HG03025 (cell line): ENCODE results near the gene PDE5A.
A peak's percentile ranks its signal among the peaks of the same experiment; 100 is the strongest.
"Not testable (repeated sequence)": the region's sequence is repeated elsewhere in the genome, so short reads cannot be mapped to it uniquely, and the experiment has no call there.

Source experiments
- ATAC-seq: cut with Tn5 transposase; IDR thresholded peaks from one replicate; pipeline ENCODE4 v1.9.1; 2021; ENCODE audit warnings: mild to moderate bottlenecking, moderate library complexity; ENCODE audit not compliant: unreplicated experiment, low FRiP score

The PDE5A gene

GRCh38 chr4:119628281-119629141 lies at the start of gene PDE5A:
PDE5A (minus strand) TSS chr4:119628804; CDS start chr4:119628671, 133 bp downstream.
- ATAC-seq: peak; percentile 92

DNA sequence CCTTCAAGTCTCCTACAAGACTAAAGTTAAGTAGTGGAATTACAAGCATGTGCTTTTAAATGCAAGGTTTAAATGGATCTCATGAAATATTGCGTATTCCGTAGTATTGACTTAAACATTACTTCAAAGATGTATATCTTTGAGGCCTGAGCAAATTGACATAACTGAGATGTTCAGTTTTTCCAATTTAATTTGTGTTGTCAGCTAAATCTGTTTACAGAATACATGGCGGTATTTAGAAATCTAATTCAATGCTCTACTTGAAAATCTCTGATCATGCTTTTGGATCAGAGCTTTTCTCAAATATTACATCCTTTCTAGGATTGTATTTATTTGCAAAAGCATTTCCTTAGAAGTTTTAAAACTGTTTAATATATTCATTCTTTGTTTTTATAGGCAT lies 47.5 kb upstream of the PDE5A start:
- no peak for ATAC-seq

DNA sequence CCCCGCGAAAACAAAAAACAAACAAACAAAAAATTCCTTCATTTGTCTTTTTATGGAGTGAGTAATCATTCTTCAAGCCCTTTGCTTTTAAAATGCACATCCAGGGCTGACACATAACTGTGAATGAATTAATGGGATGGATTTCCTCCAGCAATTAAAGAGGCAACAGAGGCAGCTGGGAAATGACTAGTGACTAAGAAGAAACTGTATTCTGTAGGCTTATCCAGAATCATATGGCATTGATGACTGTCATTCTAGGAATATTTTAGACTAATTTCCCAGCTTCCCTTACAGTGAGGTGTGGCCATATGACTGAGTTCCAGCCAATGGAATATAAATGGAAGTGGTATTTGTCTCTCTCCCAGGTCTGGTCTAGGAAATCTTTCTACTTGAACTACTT lies 46.8 kb upstream of the PDE5A start:
- no peak for ATAC-seq

- no peak for ATAC-seq
Measured at GRCh38 chr4:119672938-119673337, 44.3 kb upstream of the PDE5A start.

- ATAC-seq: no peak
Measured at GRCh38 chr4:119672086-119672485, 43.5 kb upstream of the PDE5A start.

DNA sequence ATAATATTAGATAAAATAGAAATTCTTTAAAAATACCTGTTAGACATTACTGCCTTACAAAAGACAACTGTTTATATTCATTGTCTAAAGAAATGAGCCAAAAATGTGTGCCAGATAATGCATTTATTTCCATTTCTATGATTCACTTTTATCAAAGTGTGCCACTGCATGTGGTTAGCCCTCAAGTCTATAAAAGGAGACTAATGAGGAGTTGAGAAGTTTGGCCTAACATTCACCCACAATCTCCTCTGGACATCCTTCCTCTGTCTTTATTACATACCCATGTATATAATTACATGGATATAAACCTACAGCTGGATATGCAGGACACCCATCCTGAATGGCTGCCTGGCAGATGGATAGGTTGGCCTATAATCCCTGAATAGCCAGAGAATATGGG lies 42.6 kb upstream of the PDE5A start:
- no peak for ATAC-seq

DNA sequence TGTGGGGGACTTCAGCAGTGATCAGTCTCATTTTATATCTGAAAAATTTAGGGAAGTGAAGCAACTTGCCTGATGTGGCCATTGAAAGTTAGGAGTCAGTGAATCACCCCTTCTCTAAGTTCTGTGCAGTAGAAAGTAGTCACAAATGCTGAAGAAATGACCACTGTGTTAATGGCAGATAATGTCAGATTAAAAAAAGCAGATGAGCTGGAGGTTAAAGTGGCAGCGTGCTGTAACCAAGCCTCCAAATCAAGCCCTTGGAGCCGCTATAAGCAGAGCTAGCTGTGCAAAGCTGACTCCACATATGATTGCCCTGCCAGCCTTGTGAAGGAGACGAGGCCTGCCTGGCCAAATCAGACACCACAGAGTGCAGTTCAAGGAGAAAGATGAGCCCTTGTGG lies 39.2 kb upstream of the PDE5A start:
- no peak for ATAC-seq

DNA sequence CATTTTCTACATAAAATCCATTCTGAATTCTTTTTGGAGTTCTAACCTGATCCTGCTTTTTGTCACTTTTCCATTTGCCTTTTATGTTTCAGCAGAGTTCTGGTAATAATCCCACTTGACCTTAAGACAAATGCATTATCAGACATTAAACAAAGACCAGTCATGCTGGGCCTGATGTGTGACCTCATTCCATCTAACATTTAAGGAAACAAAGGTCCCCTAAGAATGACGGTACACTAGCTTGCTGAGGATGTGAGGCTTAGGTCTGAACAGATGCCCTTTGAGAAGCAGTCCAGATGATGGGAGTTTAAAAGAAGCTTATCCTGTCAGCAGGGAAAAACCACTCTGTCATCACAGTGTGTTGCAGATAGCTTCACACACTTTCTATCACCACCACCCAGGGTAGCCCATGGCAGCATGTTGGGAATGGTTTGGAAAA lies 38.1 kb upstream of the PDE5A start:
- no peak for ATAC-seq

DNA sequence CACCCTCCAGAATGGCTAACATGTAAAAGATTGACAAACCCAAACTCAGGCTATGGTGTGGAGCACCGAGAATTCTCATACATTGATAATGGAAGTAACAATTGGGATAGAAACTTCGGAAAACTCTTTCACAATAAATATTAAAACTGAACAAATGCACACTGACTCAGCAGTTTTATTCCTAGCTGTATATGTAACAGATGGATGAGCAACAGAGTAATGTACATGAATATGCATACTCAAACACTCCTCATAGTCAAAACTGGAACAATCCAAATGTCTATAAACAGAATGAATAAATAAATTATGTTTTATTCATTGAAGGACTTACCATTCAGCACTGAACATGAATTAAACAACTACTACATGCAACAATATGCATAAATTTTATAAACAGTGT lies 37.1 kb upstream of the PDE5A start:
- ATAC-seq: no peak

GRCh38 chr4:119664168-119664907 lies 35.7 kb upstream of the PDE5A start:
- no peak for ATAC-seq

DNA sequence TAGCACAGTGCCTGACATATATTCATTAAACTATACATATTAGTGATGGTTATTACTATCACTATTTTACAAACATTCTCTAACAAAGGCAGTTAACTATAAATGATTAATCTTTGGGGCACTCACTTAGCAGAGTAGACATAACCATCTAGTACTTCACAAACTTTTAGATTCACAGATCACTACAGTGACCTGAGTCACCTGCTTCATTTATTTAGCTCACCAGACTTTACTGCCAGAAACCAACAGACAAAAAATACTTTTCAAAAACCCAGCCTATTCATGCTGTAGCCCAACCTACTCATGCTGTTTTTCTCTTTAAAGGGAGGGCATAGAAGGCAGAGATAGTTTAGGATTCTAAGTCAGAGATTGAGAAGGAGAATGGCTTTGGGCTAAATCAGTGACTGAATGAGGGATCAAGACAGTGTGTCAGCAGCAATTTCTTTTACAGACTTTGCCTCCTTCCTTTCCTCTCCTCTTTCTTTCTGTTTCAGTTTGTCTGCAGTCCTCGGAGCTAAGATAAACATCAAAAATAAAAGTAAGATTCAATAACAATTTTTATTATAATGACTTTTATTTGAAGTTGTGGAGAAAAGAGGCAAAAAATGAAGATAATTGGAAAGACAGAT lies 34.7 kb upstream of the PDE5A start:
- no peak for ATAC-seq

DNA sequence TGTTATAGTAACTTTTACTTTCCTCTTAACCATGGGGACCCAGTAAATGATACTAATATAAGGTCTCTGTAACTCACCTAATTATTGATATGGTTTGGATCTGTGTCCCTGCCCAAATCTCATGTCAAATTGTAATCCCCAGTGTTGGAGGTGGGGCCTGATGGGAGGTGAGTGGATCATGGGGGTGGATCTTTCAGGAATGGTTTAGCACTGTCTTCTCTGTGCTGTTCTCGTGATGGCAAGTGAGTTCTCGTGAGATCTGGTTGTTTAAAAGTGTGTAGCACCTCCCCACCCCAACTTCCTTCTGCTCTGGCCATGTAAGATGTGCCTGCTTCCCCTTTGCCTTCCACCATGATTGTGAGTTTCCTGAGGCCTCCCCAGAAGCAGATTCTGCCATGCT lies 34.0 kb upstream of the PDE5A start:
- ATAC-seq: not testable (repeated sequence)

DNA sequence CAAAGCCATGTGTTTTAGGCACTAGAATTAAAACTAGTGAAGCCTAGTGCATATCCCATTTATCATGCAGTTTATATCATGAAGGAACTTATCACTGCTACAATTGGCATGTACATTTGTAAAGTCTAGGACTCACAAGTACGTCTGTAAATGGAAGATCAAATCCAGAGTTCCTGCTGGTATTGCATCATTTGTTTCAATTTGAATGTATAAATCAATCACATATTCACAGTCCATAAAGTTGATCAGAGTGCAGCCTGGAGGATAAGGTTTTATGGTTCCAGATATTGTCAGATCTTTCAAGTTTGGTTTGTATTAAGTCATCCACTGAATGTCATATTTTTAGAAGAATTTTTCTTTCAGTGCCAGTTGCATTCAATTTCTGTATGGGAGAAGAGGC lies 32.6 kb upstream of the PDE5A start:
- no peak for ATAC-seq

GRCh38 chr4:119659576-119659975 lies 31.0 kb upstream of the PDE5A start:
- no peak for ATAC-seq

- ATAC-seq: no peak
Measured at GRCh38 chr4:119657111-119657611, 28.6 kb upstream of the PDE5A start.

- no peak for ATAC-seq
Measured at GRCh38 chr4:119656342-119656741, 27.7 kb upstream of the PDE5A start.

DNA sequence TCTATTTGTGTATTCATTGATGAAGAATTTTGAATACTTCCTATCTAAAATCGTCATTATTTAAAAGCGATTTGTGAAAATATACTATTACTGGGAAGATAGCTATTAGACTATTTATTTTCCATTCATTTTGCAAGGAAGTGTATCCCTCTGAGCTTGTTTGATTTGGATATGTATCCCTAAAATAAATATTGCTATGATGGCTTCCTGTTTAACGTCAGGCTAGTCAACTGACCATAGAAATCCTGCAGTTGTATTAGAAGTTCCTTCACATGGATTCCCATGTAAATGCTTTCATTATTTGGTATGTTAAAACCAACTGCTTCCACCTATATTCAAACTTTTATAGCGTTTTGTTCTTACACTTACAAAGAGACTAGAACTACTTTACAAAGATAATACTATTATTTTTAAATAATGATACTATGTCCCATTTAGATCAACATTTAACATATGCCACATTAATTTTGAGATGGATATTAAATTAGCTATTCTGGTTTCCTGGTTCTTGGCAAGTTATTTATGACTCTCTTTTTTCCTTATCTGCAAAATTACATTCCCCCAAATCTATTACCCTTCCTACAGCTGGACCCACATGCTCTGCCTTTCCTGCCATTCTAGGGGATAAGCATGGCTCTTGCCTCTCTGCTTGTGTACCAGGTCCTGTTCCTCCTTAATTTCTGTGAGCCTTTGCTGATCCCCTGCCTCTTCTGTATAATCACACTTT lies 26.7 kb upstream of the PDE5A start:
- no peak for ATAC-seq

GRCh38 chr4:119653990-119654389 lies 25.4 kb upstream of the PDE5A start:
- no peak for ATAC-seq

GRCh38 chr4:119652998-119653397 lies 24.4 kb upstream of the PDE5A start:
- no peak for ATAC-seq

GRCh38 chr4:119648398-119648797 lies 19.8 kb upstream of the PDE5A start:
- ATAC-seq: no peak
